Measurements from ENCODE around the gene TSR1. TPM values are rescaled to one million over a fixed set of nuclear protein-coding genes. Genes with fewer than 3 reads are reported as not detected.
A peak's percentile ranks its signal among the peaks of the same experiment; 100 is the strongest.

Gene TSR1
- total RNA-seq, 1 experiment from 2014 or later, result 44.7 TPM

GRCh38 chr17:2282297-2282873 lies 53.9 kb downstream of the TSR1 start:
- CTCF ChIA-PET, result interaction anchor here (0.7 kb wide), 1 partner anchor 34 kb away, joined by 12 read pairs; no protein-coding TSS in a partner anchor
- TF ChIP-seq CTCF (IDR thresholded peaks at IDR 0.05), result peak; percentile 71
- no peak for TF ChIP-seq POLR2AphosphoS5 (IDR thresholded peaks at IDR 0.05; ENCODE audit: low read depth, low read length)
- TF ChIP-seq REST (IDR thresholded peaks at IDR 0.05; ENCODE audit: insufficient read depth in 1 of 2, low read depth in 2 of 2, low read length in 1 of 2), result no peak
- ATAC-seq (peak; percentile 65), DNase-seq (ENCODE audit: low read depth, low spot score) (no peak)
- Histone ChIP-seq H3K4me1 (ENCODE audit: control insufficient read depth, insufficient read depth, low read length) (no peaks in the 10 kb centered on the region), H3K36me3 (ENCODE audit: control insufficient read depth, insufficient read depth, low read length) (peaks cover 15% of the 10 kb centered on the region), H3K4me3 (ENCODE audit: low read depth in 2 of 2, low read length in 2 of 2) (no peak overlapping the region), H3K27me3 (ENCODE audit: control insufficient read depth, insufficient read depth, low read length) (no peaks in the 10 kb centered on the region), H3K9me3 (ENCODE audit: control insufficient read depth, insufficient read depth, low read depth, low read length) (no peaks in the 10 kb centered on the region), H3K27ac (ENCODE audit: low read length) (no peak overlapping the region)
- BruUV-seq (replicated peaks), result no TSS peak
- in situ Hi-C loops (cut with HindIII; ENCODE audit: low pct_unique_long_range_greater_than_20kb, low sequenced_read_pairs) (no loop called here), intact Hi-C loops (cut with micrococcal nuclease; ENCODE audit: unreplicated experiment) (no loop called here)
- POLR2A ChIA-PET, result interaction anchor here (0.6 kb wide), 1 partner anchor 42 kb away, joined by 3 read pairs; no protein-coding TSS in a partner anchor

- in situ Hi-C loops (cut with HindIII; ENCODE audit: low pct_unique_long_range_greater_than_20kb, low sequenced_read_pairs) (no loop called here), intact Hi-C loops (cut with micrococcal nuclease; ENCODE audit: unreplicated experiment) (no loop called here)
- H3K36me3 ChIP-seq (ENCODE audit: control insufficient read depth, insufficient read depth, low read length), result peaks cover 13% of the 10 kb centered on the region
- ATAC-seq (no peak), DNase-seq (ENCODE audit: low read depth, low spot score) (no peak)
- no peaks in the 10 kb centered on the region for H3K4me1 ChIP-seq (ENCODE audit: control insufficient read depth, insufficient read depth, low read length)
- TF ChIP-seq REST (IDR thresholded peaks at IDR 0.05; ENCODE audit: insufficient read depth in 1 of 2, low read depth in 2 of 2, low read length in 1 of 2), result no peak
- no peak for TF ChIP-seq POLR2AphosphoS5 (IDR thresholded peaks at IDR 0.05; ENCODE audit: low read depth, low read length)
- TF ChIP-seq CTCF (IDR thresholded peaks at IDR 0.05), result no peak
- no peak for TF ChIP-seq TCF7L2 (IDR thresholded peaks at IDR 0.05; ENCODE audit: low read depth, low read length)
- TF ChIP-seq SIN3A (IDR thresholded peaks at IDR 0.05; ENCODE audit: borderline replicate concordance, insufficient read depth, low read depth, low read length), result no peak
- H3K4me3 ChIP-seq (ENCODE audit: low read depth in 2 of 2, low read length in 2 of 2), result no peak overlapping the region
- H3K9me3 ChIP-seq (ENCODE audit: control insufficient read depth, insufficient read depth, low read depth, low read length), result no peaks in the 10 kb centered on the region
- BruUV-seq (replicated peaks), result no TSS peak
- CTCF ChIA-PET, result no interaction called here
- no peak overlapping the region for H3K27ac ChIP-seq (ENCODE audit: low read length)
- no peaks in the 10 kb centered on the region for H3K27me3 ChIP-seq (ENCODE audit: control insufficient read depth, insufficient read depth, low read length)
- POLR2A ChIA-PET, result no interaction called here
These were observed 56.5 kb downstream of the TSR1 start for GRCh38 chr17:2279707-2280106.
